SIG-M5 treated with dmso at 0.1 percent for 504 hours (cell line): Measurements from ENCODE around the gene GPER1.
"Not testable (repeated sequence)": the region's sequence is repeated elsewhere in the genome, so short reads cannot be mapped to it uniquely, and the experiment has no call there.

Source experiments
- DNase-seq: peaks from one replicate; lab custom pipeline; 2025; ENCODE audit not compliant: unreplicated experiment; lab: John Stamatoyannopoulos, UW

GPER1 gene

GRCh38 chr7:1068013-1068412 is 19.9 kb upstream of the GPER1 start:
- no peak for DNase-seq

DNA sequence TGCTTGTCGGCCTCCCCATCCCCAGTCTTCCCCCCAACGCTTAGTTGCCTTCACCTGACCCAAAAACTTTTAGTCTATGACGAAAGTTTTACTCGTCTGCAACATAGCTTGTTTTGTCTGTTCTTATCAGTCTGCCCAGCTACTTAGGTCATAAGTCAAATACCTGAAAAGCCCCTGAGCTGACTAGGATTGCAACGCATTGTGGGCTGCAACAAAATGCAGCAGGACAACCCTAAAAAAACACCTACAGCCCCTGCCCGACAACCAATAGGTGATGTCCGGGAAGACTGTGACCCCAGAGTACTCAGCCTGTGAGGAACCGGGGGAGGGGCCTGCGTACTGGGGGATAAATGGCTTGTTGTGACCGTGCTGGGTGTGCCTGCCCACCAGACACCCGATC is 19.3 kb upstream of the GPER1 start:
- no peak for DNase-seq

GRCh38 chr7:1070544-1071011 is 17.3 kb upstream of the GPER1 start:
- DNase-seq = no peak

- DNase-seq = no peak
These were observed 16.1 kb upstream of the GPER1 start for GRCh38 chr7:1071731-1072254.

- DNase-seq = no peak
These were observed 14.6 kb upstream of the GPER1 start for GRCh38 chr7:1073142-1073977.

DNA sequence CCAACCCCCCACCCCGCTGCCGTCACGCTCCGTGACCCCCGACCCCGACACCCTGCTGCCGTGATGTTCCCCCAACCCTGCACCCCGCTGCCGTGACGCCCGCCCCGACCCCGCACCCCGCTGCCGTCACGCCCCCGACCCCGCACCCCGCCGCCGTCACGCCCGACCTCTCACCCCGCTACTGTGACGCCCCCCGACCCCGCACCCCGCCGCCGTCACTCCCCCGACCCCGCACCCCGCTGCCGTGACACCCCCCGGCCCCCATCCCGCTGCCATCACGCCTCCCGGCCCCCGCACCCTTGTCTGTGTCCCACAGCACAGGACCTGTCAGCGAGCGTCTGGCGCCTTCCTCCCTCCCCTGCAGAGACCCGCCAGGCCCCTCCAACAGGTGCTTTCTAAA is 13.9 kb upstream of the GPER1 start:
- not testable (repeated sequence) for DNase-seq

DNA sequence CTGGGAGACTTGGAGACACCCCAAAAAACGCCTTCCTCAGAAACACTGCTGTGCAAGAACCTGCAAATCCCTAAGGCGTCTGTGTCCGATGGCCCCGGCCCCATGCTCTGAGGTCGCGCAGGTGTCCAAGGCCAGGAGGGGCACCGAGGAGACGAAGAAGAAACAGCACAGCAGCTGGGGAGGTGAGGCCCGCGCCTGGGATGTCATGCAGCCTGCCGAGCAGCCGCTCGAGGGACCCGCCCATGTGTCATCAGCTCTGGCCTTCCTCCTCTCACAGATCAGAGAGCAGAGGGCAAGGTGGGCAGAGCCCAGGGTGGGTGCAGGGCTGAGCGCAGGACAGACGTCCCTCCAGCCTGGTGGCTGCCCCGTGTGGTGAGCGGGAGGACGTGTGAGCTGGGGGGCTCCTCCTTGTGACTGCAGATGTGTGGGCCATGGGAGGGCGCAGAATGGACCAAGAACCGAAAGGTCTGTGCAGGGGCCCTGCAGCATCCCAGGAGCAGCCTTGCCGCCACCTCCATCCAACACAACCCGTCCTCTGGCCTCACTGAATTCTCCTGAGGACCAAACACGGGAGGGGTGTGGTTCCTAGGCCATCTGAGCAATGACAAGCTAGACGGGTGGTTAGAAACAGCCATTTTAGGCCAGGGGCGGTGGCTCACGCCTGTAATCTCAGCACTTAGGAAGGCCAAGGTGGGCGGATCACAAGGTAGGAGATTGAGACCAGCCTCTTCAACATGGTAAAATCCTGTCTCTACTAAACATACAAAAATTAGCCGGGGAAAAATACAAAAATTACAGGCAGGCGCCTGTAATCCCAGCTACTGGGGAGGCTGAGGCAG is 13.1 kb upstream of the GPER1 start:
- DNase-seq = no peak

DNA sequence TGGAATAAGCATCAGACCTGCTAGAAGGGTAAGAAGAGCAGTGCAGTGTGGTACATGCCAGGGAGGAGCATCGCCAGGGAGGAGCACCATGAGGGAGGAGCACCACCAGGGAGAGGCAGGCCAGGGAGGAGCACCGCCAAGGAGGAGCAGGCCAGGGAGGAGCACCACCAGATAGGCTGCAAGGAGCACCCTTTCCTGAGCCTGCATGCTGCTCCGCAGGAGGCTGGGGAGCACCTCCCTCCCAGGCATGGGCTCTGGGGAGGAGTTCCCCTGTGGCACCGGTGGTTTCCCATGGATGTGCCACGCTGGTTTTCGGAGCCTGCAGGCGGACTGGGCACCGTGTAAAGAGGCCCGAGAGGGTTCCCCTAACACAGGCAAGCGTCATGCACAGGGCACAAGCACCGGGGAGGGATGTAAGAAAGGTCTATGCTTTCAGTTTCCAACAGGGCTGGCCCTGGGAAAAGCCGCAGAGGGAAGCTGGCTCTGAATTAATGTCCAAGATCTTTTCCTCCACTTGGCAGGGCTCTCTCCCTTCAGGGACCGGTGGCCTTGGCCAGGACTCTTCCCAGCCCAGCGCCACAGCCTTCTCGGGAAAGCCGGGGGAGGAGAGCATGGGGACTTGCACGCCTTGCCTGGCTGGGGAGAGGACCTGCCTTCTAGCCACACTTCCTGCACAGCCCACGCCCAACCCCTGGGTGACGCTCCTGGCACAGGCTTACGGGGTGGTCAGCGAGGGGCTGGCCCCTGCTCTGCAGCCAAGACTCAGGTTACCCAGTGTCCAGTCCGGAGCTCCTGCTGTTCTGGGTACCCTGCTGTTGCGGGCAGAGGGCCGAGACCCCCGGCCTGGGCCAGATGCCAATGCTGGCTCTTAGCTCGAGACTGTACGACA is 11.5 kb upstream of the GPER1 start:
- DNase-seq = no peak

DNA sequence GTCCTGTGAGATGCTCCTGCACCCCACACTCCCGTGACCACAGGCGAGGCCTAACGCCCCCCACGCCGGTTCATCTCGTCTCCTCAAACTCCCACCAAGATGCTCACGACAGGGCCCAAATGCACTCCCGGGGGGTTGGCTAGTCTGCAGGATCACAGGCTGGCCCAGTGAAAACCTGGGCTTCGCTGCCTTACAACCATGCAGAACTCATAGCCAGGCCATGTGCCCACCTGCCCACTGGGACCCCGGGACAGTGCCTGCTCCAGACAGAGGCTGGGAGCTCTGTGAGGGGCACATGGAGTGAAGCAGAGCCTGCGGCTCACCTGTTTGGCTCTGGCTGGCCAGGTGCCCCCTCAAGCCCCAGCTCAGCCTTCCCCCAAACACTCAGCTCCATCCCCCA is 9.4 kb upstream of the GPER1 start:
- DNase-seq = no peak

GRCh38 chr7:1078985-1079384 is 8.9 kb upstream of the GPER1 start:
- DNase-seq = no peak

GRCh38 chr7:1079546-1079945 is 8.4 kb upstream of the GPER1 start:
- no peak for DNase-seq

- DNase-seq = no peak
These were observed 7.5 kb upstream of the GPER1 start for GRCh38 chr7:1080252-1080920.

DNA sequence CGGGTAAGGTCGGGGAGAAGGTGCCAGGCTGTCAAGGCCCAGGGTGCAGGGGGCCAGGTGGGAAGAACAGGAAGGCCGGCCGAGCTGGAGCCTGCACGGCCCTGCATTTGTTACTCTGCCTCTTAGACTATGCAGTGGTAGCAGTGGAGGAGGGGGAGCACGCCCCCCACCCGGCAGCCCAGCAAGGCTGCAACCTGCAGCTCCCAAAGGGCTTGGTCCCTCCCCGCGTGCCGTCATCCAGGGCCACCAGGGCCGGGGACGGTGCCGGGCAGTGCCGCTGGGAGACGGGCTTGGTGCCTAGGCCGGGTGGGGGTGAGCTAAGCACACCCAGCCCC is 7.0 kb upstream of the GPER1 start:
- no peak for DNase-seq

DNA sequence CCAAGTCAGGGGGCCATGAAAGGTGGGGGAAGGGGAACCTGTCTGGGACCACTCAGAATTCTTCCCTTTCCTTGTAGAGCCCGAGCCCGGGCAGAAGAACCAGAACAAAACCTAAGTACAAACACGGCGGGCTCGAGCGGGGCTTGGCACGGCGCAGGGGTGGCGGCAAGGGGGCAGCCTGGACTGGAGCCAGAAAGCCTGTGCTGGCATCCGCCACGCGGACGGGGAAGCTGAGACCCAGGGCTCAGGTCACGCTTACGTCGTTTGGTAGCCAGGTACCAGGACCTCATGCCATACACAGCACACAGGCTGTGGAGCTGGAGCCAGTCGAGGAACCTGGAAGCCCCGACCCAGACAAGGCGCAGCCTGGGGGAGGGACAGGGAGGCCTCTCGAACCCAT is 6.6 kb upstream of the GPER1 start:
- DNase-seq = no peak

GRCh38 chr7:1081931-1082401 is 5.9 kb upstream of the GPER1 start:
- DNase-seq = no peak

DNA sequence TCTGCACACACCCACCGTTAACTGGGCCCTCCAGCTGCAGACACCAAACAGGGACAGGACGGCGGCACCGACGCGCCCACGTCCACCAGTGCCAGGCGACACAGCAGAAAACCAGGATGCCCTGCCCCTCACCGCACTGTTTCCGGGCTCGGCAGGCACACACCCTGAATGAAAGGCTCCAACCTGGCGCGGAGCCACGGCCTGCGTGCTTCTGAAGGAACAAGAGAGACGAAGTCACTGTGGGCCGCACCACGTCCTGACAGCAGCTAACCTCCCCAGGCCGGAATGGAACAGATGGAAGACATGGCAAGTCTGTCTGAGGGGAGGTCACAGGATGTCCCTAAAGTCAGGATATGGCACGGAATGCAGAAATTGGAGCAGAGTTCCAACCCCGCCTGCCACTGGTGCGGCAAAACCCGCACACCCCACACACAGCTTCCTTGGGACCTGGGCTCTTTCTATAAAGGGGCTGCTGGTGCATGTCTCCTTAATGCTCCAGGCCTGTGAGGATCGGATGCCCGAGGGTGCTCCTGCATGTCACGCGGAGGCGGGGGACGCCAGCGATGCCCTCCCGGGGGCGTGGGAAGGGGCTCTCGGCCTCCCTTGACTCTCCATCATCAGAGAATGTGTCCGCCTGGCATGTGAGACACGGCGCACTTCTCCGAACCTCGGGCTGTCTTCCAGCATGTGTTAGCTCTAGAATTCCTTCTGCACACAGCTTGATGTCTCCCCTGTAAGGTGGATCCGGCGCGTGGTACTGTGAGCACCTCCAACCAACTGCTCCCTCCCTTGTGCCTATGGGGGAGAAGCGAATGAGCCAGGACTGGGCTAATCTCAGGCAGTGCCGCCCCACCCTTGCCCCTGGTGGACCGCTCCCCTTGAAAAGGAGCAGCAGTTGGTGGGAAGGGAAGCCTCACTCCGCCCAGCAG is 3.9 kb upstream of the GPER1 start:
- DNase-seq = no peak

GRCh38 chr7:1085266-1085665 is 2.6 kb upstream of the GPER1 start:
- DNase-seq = no peak

GRCh38 chr7:1085910-1086421 is 1.9 kb upstream of the GPER1 start:
- DNase-seq = no peak
